ENCODE results near the gene VSIG2.

VSIG2 gene

GRCh38 chr11:124793466-124794278 lies 41.6 kb upstream of the VSIG2 start:
- TF ChIP-seq CTCF (IDR thresholded peaks at IDR 0.05; ENCODE audit: borderline replicate concordance, extremely low read depth, low read length, poor library complexity, severe bottlenecking): peak; percentile 65
- no peak for TF ChIP-seq EZH2 (IDR thresholded peaks at IDR 0.05; ENCODE audit: borderline replicate concordance, low read depth, low read length, severe bottlenecking)
- Histone ChIP-seq H3K27ac (ENCODE audit: low read length) (no peak overlapping the region), H4K20me1 (ENCODE audit: insufficient read depth, low read length) (peaks cover 83% of the 10 kb centered on the region), H2AFZ (ENCODE audit: low read depth, low read length) (no peak overlapping the region), H3K27me3 (ENCODE audit: insufficient read depth, low read length, poor library complexity) (no peaks in the 10 kb centered on the region), H3K79me2 (ENCODE audit: insufficient read depth, low read length) (peaks cover 94% of the 10 kb centered on the region), H3K9me3 (ENCODE audit: insufficient read depth, low read length, severe bottlenecking) (no peaks in the 10 kb centered on the region), H3K4me3 (ENCODE audit: low read depth in 1 of 2, low read length in 2 of 2) (no peak overlapping the region), H3K9ac (ENCODE audit: low read depth, low read length) (no peak overlapping the region), H3K4me2 (ENCODE audit: insufficient read depth, low read length) (no peak overlapping the region), H3K4me1 (ENCODE audit: insufficient read depth, low read length) (peaks cover 13% of the 10 kb centered on the region), H3K36me3 (ENCODE audit: insufficient read depth, low read length) (no peaks in the 10 kb centered on the region)
- DNase-seq: peak; percentile 19
- peak; percentile 78 for ATAC-seq (ENCODE audit: insufficient read depth, low read depth)

- no peaks in the 10 kb centered on the region; the same call in 1 of the 2 replicates for H3K4me1 ChIP-seq (ENCODE audit: insufficient read depth, low read length)
- H4K20me1 ChIP-seq (ENCODE audit: insufficient read depth, low read length): peaks cover 79% of the 10 kb centered on the region
- no peak overlapping the region for H3K27ac ChIP-seq (ENCODE audit: low read length)
- DNase-seq: no peak
- no peak overlapping the region for H2AFZ ChIP-seq (ENCODE audit: low read depth, low read length)
- no peak overlapping the region for H3K4me3 ChIP-seq (ENCODE audit: low read depth in 1 of 2, low read length in 2 of 2)
- H3K9me3 ChIP-seq (ENCODE audit: insufficient read depth, low read length, severe bottlenecking): no peaks in the 10 kb centered on the region
- H3K36me3 ChIP-seq (ENCODE audit: insufficient read depth, low read length): no peaks in the 10 kb centered on the region
- H3K27me3 ChIP-seq (ENCODE audit: insufficient read depth, low read length, poor library complexity): no peaks in the 10 kb centered on the region
- no peak for ATAC-seq (ENCODE audit: insufficient read depth, low read depth)
- no peak for TF ChIP-seq EZH2 (IDR thresholded peaks at IDR 0.05; ENCODE audit: borderline replicate concordance, low read depth, low read length, severe bottlenecking)
- no peak for TF ChIP-seq CTCF (IDR thresholded peaks at IDR 0.05; ENCODE audit: borderline replicate concordance, extremely low read depth, low read length, poor library complexity, severe bottlenecking)
- H3K79me2 ChIP-seq (ENCODE audit: insufficient read depth, low read length): peaks cover 81% of the 10 kb centered on the region
- no peak overlapping the region for H3K9ac ChIP-seq (ENCODE audit: low read depth, low read length)
- no peak overlapping the region for H3K4me2 ChIP-seq (ENCODE audit: insufficient read depth, low read length)
Measured at GRCh38 chr11:124791626-124792341, 39.7 kb upstream of the VSIG2 start.

- TF ChIP-seq CTCF (IDR thresholded peaks at IDR 0.05; ENCODE audit: borderline replicate concordance, extremely low read depth, low read length, poor library complexity, severe bottlenecking) (no peak), EZH2 (IDR thresholded peaks at IDR 0.05; ENCODE audit: borderline replicate concordance, low read depth, low read length, severe bottlenecking) (no peak)
- H3K4me2 ChIP-seq (ENCODE audit: insufficient read depth, low read length): no peak overlapping the region
- ATAC-seq (ENCODE audit: insufficient read depth, low read depth) (no peak), DNase-seq (no peak)
- H3K79me2 ChIP-seq (ENCODE audit: insufficient read depth, low read length): peaks cover 53% of the 10 kb centered on the region
- no peak overlapping the region for H3K9ac ChIP-seq (ENCODE audit: low read depth, low read length)
- H3K9me3 ChIP-seq (ENCODE audit: insufficient read depth, low read length, severe bottlenecking): no peaks in the 10 kb centered on the region
- H4K20me1 ChIP-seq (ENCODE audit: insufficient read depth, low read length): peaks cover 59% of the 10 kb centered on the region
- H3K4me1 ChIP-seq (ENCODE audit: insufficient read depth, low read length): no peaks in the 10 kb centered on the region
- no peaks in the 10 kb centered on the region for H3K27me3 ChIP-seq (ENCODE audit: insufficient read depth, low read length, poor library complexity)
- no peak overlapping the region for H3K27ac ChIP-seq (ENCODE audit: low read length)
- H2AFZ ChIP-seq (ENCODE audit: low read depth, low read length): no peak overlapping the region
- no peak overlapping the region for H3K4me3 ChIP-seq (ENCODE audit: low read depth in 1 of 2, low read length in 2 of 2)
- H3K36me3 ChIP-seq (ENCODE audit: insufficient read depth, low read length): no peaks in the 10 kb centered on the region
Measured at GRCh38 chr11:124788521-124788920, 36.5 kb upstream of the VSIG2 start.

Measured in DND-41 (cell line).